B cell (primary cell): ENCODE results near the gene UBE2J1. TPM values are rescaled to one million over a fixed set of nuclear protein-coding genes. Genes with fewer than 3 reads are reported as not detected.

Source experiments
- ATAC-seq: fragments of 200-7000 bp; cut with Tn5 transposase; one replicate; pipeline ENCODE4 v1.10.0; 2021; ENCODE audit warnings: low read depth, mild to moderate bottlenecking, moderate number of reproducible peaks, moderate library complexity
- CTCF ChIA-PET: fragments of 350-600 bp; sonication (Branson Sonifier 250); formaldehyde crosslinking; loops from one replicate; lab custom pipeline; 2021; ENCODE audit warnings: antibody characterized with exemption, inconsistent platforms; lab: Charles Lee
- POLR2A ChIA-PET: fragments of 350-600 bp; sonication (Branson Sonifier 250); formaldehyde crosslinking; loops from one replicate; lab custom pipeline; 2021; ENCODE audit warnings: antibody characterized with exemption; lab: Charles Lee
- DNase-seq: peaks from one replicate; pipeline ENCODE4 v3.0.0; 2013
- H2AFZ ChIP-seq: 2 replicates; pipeline ENCODE4 v1.6.1; 2012; ENCODE audit warnings: mild to moderate bottlenecking, low read depth, low read length; ENCODE audit not compliant: insufficient read depth, poor library complexity, severe bottlenecking
- H3K27ac ChIP-seq, 2 donors: 1 replicate in 1 of 2; 2 replicates in 1 of 2; pipeline ENCODE4 v1.5.1; 2012 to 2013; ENCODE audit warnings: low read length in 2 of 2, mild to moderate bottlenecking in 2 of 2, moderate library complexity in 1 of 2
- H3K27me3 ChIP-seq, 4 experiments: fragments of 200-600 bp in 1 of 4; sonication (generic) in 1 of 4; replicated peaks in 1 of 4; 1 replicate in 2 of 4; 2 replicates in 2 of 4; pipeline versions ENCODE4 v1.6.1 to v1.7.0; 2013 to 2016; ENCODE audit warnings: low read length in 3 of 4, mild to moderate bottlenecking in 2 of 4, mixed read lengths in 1 of 4, moderate library complexity in 1 of 4; ENCODE audit not compliant: insufficient read depth in 4 of 4, control insufficient read depth in 3 of 4; ENCODE audit errors: control extremely low read depth in 1 of 4
- H3K36me3 ChIP-seq, 2 experiments: replicated peaks in 1 of 2; 1 replicate in 1 of 2; 2 replicates in 1 of 2; pipeline versions ENCODE4 v1.6.1 to v1.7.1; 2013; ENCODE audit warnings: low read length in 1 of 2; ENCODE audit not compliant: insufficient read depth in 2 of 2, control insufficient read depth in 1 of 2; ENCODE audit errors: control extremely low read depth in 1 of 2, extremely low read depth in 1 of 2
- H3K4me1 ChIP-seq, 2 donors: fragments of 200-600 bp in 1 of 2; sonication (generic) in 1 of 2; 1 replicate in 1 of 2; 2 replicates in 1 of 2; pipeline versions ENCODE4 v1.5.1 to v1.6.1; 2013 to 2017; ENCODE audit warnings: low read length in 2 of 2; ENCODE audit not compliant: control insufficient read depth in 2 of 2, insufficient read depth in 2 of 2
- H3K4me2 ChIP-seq: replicated peaks from 2 replicates; pipeline ENCODE3; 2012; ENCODE audit warnings: mild to moderate bottlenecking, low read depth, low read length; ENCODE audit not compliant: poor library complexity, severe bottlenecking
- H3K4me3 ChIP-seq, 5 experiments: fragments of 200-600 bp in 1 of 5; sonication (generic) in 1 of 5; 1 replicate in 3 of 5; 2 replicates in 2 of 5; pipeline versions ENCODE4 v1.5.1 to v1.7.0; 2011 to 2016; ENCODE audit warnings: low read length in 4 of 5, mild to moderate bottlenecking in 4 of 5, low read depth in 2 of 5, control low read depth in 1 of 5, moderate library complexity in 1 of 5; ENCODE audit not compliant: insufficient read depth in 1 of 5; ENCODE audit errors: control extremely low read depth in 1 of 5, extremely low read depth in 1 of 5
- H3K79me2 ChIP-seq: fragments of 200-600 bp; sonication (generic); one replicate; pipeline ENCODE4 v1.6.0; 2016; ENCODE audit warnings: low read length; ENCODE audit not compliant: control insufficient read depth, insufficient read depth
- H3K9ac ChIP-seq: fragments of 200-600 bp; sonication (generic); 2 replicates; pipeline ENCODE4 v1.6.1; 2017; ENCODE audit warnings: mild to moderate bottlenecking, low read length, moderate library complexity
- H3K9me3 ChIP-seq, 3 donors: one replicate each; pipeline versions ENCODE4 v1.6.1 to v1.7.1; 2013; ENCODE audit warnings: low read length in 2 of 3; ENCODE audit not compliant: control insufficient read depth in 2 of 3, insufficient read depth in 1 of 3; ENCODE audit errors: control extremely low read depth in 1 of 3
- H4K20me1 ChIP-seq: 2 replicates; pipeline ENCODE4 v1.6.0; 2012; ENCODE audit warnings: mild to moderate bottlenecking, low read length; ENCODE audit not compliant: insufficient read depth, control insufficient read depth, poor library complexity, severe bottlenecking
- H3K27ac Mint-ChIP-seq: one replicate; pipeline ENCODE4 v1.8.0; 2021; ENCODE audit warnings: mixed read lengths
- H3K27me3 Mint-ChIP-seq: one replicate; pipeline ENCODE4 v1.8.0; 2021; ENCODE audit warnings: mixed read lengths
- H3K4me1 Mint-ChIP-seq: one replicate; pipeline ENCODE4 v1.8.0; 2021; ENCODE audit warnings: mixed read lengths
- H3K4me3 Mint-ChIP-seq: one replicate; pipeline ENCODE4 v1.8.0; 2021; ENCODE audit warnings: mixed read lengths
- H3K9me3 Mint-ChIP-seq: one replicate; pipeline ENCODE4 v1.8.0; 2022; ENCODE audit warnings: mixed read lengths; ENCODE audit not compliant: insufficient read depth
- EZH2 ChIP-seq: IDR thresholded peaks from 2 replicates; pipeline ENCODE4 v1.6.1; 2012; ENCODE audit warnings: borderline replicate concordance, low read depth, mild to moderate bottlenecking, moderate library complexity, low read length; ENCODE audit not compliant: insufficient read depth, poor library complexity, severe bottlenecking
- WGBS: methylation state at CpG from one replicate; pipeline ENCODE4 v1.1.5; 2013; ENCODE audit warnings: missing lambda C conversion rate; ENCODE audit not compliant: insufficient coverage; 5-methylcytosine and 5-hydroxymethylcytosine counted together
- intact Hi-C: fragments of 100-400 bp; cut with micrococcal nuclease; formaldehyde crosslinking; loops from one replicate; pipeline ENCODE4 v1.10.0; 2022
- polyA plus RNA-seq: library from polyadenylated mRNA; depleted of rRNA; stranded (reverse); fragments of >200 nt; gene quantifications from 2 replicates; pipeline ENCODE4 v1.2.3, GENCODE V29; 2012
- total RNA-seq, 2 donors: library from RNA; stranded (reverse); fragments of 120-200 nt in 1 of 2; gene quantifications; 1 replicate in 1 of 2; 2 replicates in 1 of 2; pipeline versions ENCODE4 v1.2.3 to v1.2.4, GENCODE V29; 2013 to 2022
- TF ChIP-seq, protein P1 (sequence below): fragments of 200-600 bp; IDR thresholded peaks from one replicate; pipeline ENCODE4 v1.8.0; 2022; ENCODE audit warnings: antibody characterized with exemption, mild to moderate bottlenecking

The UBE2J1 gene
- total and polyA plus RNA-seq, 2 donors (not counting 1 experiment from before 2014, with no cell fraction given) = 31.1 to 55.6 TPM

DNA sequence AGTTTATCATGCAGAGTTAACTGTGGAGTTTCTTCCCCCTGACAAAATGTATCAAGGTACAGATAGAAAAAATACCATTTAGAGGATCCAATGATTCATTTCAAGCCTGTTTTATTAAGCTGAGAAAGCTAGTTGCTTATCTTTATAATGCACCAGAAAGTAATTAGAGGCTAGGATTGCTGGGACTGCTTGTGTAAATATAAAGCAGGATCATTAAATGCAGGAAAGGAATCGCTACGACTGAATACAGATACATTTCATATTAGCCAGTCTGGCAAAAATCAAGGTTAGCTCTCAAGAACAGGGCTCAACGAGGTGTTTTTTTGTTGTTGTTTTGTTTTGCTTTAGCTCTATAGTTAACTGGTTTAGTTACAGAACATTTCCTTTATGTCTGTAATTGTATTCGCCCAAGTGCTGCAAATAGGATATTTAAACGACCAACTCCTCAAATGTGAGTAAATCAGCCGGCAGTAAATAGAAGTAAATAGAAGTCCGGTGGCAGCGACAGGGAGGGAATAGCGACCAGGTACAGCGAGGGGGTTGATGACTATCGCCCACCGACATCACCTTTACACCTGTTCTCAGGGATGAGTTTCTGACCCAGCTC is 748 bp downstream of the UBE2J1 start:
- ChIA-PET POLR2A (interaction anchor here (0.9 to 2.7 kb wide), 7 partner anchors 20 to 483 kb away, joined by 4 to 12 read pairs (median 7); partner anchors contain the start of genes PNRC1 and RNGTT), CTCF (interaction anchor here (0.6 to 11.4 kb wide), 8 partner anchors 10 to 369 kb away, joined by 3 to 141 read pairs (median 6); partner anchors contain the start of gene PNRC1)
- Histone ChIP-seq H2AFZ (peak overlapping the region; percentile 75), H3K27ac (peak overlapping the region; percentile 83 to 94), H3K4me1 (peaks cover 74 to 76% of the 10 kb centered on the region in 2 donors), H3K27me3 (no peaks in the 10 kb centered on the region), H3K4me2 (peak overlapping the region; percentile 74), H3K9ac (peak overlapping the region; percentile 79), H3K9me3 (peaks cover 0 to 3% (median 0%) of the 10 kb centered on the region in 3 donors), H3K36me3 (peaks cover 0 to 18% of the 10 kb centered on the region in 2 experiments), H3K79me2 (peaks cover 85% of the 10 kb centered on the region), H4K20me1 (peaks cover 34% of the 10 kb centered on the region), H3K4me3 (peak overlapping the region; percentile 72 to 99 (median 82))
- intact Hi-C loops = loop anchor here (2.0 to 10.0 kb wide), 10 partner anchors 61 to 1877 kb away; partner anchors contain the start of genes AKIRIN2, LYRM2, MAP3K7 and PM20D2
- no peak for DNase-seq
- Mint-ChIP-seq H3K27ac (peak overlapping the region; percentile 95), H3K27me3 (no peaks in the 10 kb centered on the region), H3K9me3 (no peaks in the 10 kb centered on the region), H3K4me3 (peak overlapping the region; percentile 93), H3K4me1 (peaks cover 75% of the 10 kb centered on the region)
- ATAC-seq = no peak
- TF ChIP-seq EZH2 = no peak
- TF ChIP-seq, protein P1, sequence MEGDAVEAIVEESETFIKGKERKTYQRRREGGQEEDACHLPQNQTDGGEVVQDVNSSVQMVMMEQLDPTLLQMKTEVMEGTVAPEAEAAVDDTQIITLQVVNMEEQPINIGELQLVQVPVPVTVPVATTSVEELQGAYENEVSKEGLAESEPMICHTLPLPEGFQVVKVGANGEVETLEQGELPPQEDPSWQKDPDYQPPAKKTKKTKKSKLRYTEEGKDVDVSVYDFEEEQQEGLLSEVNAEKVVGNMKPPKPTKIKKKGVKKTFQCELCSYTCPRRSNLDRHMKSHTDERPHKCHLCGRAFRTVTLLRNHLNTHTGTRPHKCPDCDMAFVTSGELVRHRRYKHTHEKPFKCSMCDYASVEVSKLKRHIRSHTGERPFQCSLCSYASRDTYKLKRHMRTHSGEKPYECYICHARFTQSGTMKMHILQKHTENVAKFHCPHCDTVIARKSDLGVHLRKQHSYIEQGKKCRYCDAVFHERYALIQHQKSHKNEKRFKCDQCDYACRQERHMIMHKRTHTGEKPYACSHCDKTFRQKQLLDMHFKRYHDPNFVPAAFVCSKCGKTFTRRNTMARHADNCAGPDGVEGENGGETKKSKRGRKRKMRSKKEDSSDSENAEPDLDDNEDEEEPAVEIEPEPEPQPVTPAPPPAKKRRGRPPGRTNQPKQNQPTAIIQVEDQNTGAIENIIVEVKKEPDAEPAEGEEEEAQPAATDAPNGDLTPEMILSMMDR = no peak
- 0% methylated on average over 1 of the region's 12 CpGs for WGBS
